Panc1 (cell line): ENCODE results near the gene NUDT7. TPM values are rescaled to one million over a fixed set of nuclear protein-coding genes. Genes with fewer than 3 reads are reported as not detected.

Experiments used
- ATAC-seq: fragments of 200-7000 bp; cut with Tn5 transposase; 2 replicates; pipeline ENCODE4 v1.9.1; 2020; ENCODE audit warnings: mild to moderate bottlenecking, moderate library complexity
- BruUV-seq: library from RNA; stranded (reverse); fragments of 400-500 nt; replicated peaks from 2 replicates; lab custom pipeline; 2021; lab: Mats Ljungman, UMichigan
- CTCF ChIA-PET: fragments of 300-600 bp; sonication (Branson Sonifier 250); formaldehyde crosslinking; loops from one replicate; lab custom pipeline; 2022; ENCODE audit warnings: antibody characterized with exemption; lab: Charles Lee
- POLR2A ChIA-PET: fragments of 300-600 bp; sonication (Branson Sonifier 250); formaldehyde crosslinking; loops from one replicate; lab custom pipeline; 2022; ENCODE audit warnings: antibody characterized with exemption; lab: Charles Lee
- DNase-seq: peaks from one replicate; pipeline ENCODE4 v3.0.0-alpha.2; 2010; ENCODE audit warnings: low read depth, low spot score
- H3K27ac ChIP-seq: 2 replicates; pipeline ENCODE4 v1.5.1; 2011; ENCODE audit warnings: mild to moderate bottlenecking, low read length, inconsistent platforms
- H3K27me3 ChIP-seq: fragments of 200-500 bp; sonication (Bioruptor generic); 2 replicates; pipeline ENCODE4 v1.6.0; 2014; ENCODE audit warnings: low read length, inconsistent platforms; ENCODE audit not compliant: control insufficient read depth, insufficient read depth
- H3K36me3 ChIP-seq: fragments of 200-500 bp; sonication (Bioruptor generic); 2 replicates; pipeline ENCODE4 v1.5.1; 2014; ENCODE audit warnings: inconsistent platforms, mild to moderate bottlenecking, low read length, moderate library complexity; ENCODE audit not compliant: control insufficient read depth, insufficient read depth
- H3K4me1 ChIP-seq: 2 replicates; pipeline ENCODE4 v1.5.1; 2011; ENCODE audit warnings: inconsistent platforms, mild to moderate bottlenecking, low read length, moderate library complexity; ENCODE audit not compliant: control insufficient read depth, insufficient read depth
- H3K4me3 ChIP-seq, 2 experiments: 2 replicates each; pipeline ENCODE4 v1.5.1; 2011 to 2012; ENCODE audit warnings: low read depth in 2 of 2, low read length in 2 of 2, mild to moderate bottlenecking in 2 of 2, inconsistent platforms in 1 of 2, moderate library complexity in 1 of 2
- H3K9me3 ChIP-seq: fragments of 200-500 bp; sonication (Bioruptor generic); 2 replicates; pipeline ENCODE4 v1.5.1; 2014; ENCODE audit warnings: low read depth, mild to moderate bottlenecking, inconsistent platforms, low read length, moderate library complexity; ENCODE audit not compliant: control insufficient read depth, insufficient read depth
- POLR2AphosphoS5 ChIP-seq: IDR thresholded peaks from 2 replicates; pipeline ENCODE4 v1.6.1; 2012; ENCODE audit warnings: mild to moderate bottlenecking, low read depth, low read length, moderate library complexity
- SIN3A ChIP-seq: IDR thresholded peaks from 2 replicates; pipeline ENCODE4 v1.6.1; 2012; ENCODE audit warnings: low read depth, mild to moderate bottlenecking, low read length, moderate library complexity, borderline replicate concordance; ENCODE audit not compliant: insufficient read depth
- TCF7L2 ChIP-seq: IDR thresholded peaks from 2 replicates; pipeline ENCODE4 v1.6.1; 2011; ENCODE audit warnings: mild to moderate bottlenecking, low read depth, low read length, inconsistent platforms
- in situ Hi-C: cut with HindIII; loops from 2 replicates; pipeline ENCODE4 v1.10.0; 2016; ENCODE audit warnings: low sequenced_read_pairs, low pct_unique_long_range_greater_than_20kb
- intact Hi-C: fragments of 100-400 bp; cut with micrococcal nuclease; formaldehyde crosslinking; loops from one replicate; pipeline ENCODE4 v1.10.0; 2022; ENCODE audit not compliant: unreplicated experiment
- total RNA-seq: library from RNA; stranded (reverse); gene quantifications from one replicate; pipeline ENCODE4 v1.2.1, GENCODE V29; 2021; ENCODE audit not compliant: unreplicated experiment
- TF ChIP-seq, protein P1 (sequence below), 2 experiments: IDR thresholded peaks; 2 replicates each; pipeline ENCODE4 v1.6.1; 2011 to 2012; ENCODE audit warnings: low read depth in 2 of 2, control low read depth in 1 of 2, low read length in 1 of 2, mild to moderate bottlenecking in 1 of 2, moderate library complexity in 1 of 2; ENCODE audit not compliant: insufficient read depth in 1 of 2
- TF ChIP-seq, protein P2 (sequence below): fragments of 450-650 bp; IDR thresholded peaks from 2 replicates; pipeline ENCODE4 v1.5.1; 2017; ENCODE audit warnings: mild to moderate bottlenecking

The NUDT7 gene
- total RNA-seq, 1 experiment from 2014 or later: 4.7 TPM

DNA sequence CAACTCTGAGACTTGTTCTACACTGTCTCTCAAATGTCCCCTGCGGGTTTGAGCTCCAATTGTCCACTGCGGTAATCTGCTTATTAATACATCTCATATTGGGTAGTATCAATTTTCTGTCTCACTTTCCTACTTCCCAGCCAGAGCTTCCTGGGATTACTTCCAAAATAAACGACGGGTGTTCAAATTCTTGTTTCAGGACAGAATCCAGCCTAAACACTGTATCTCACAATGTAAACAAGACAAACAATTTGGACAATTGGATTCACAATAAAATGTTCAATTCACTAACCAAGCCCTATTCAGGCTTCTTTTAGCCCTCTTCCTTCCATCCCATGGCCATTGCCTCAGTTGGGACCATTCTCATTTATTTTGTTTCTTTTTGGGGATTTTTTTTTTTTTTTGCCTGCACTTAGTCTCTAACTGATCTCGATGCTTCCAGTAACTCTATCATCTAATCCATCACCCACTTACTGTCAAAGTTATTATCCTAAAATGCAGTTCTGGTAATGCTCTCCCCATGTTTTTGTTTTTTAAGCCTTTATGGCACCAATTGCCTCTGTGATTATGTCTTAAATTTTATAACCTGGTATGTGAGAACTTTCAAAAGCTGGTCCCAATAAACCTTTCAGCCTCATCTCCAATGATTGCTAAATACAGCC, 64.0 kb downstream of the NUDT7 start:
- in situ Hi-C loops (no loop called here), intact Hi-C loops (no loop called here)
- no TSS peak for BruUV-seq
- Histone ChIP-seq H3K36me3 (no peaks in the 10 kb centered on the region), H3K27me3 (peaks cover 5% of the 10 kb centered on the region), H3K4me1 (no peaks in the 10 kb centered on the region), H3K4me3 (no peak overlapping the region), H3K9me3 (no peaks in the 10 kb centered on the region), H3K27ac (no peak overlapping the region)
- ChIA-PET POLR2A (no interaction called here), CTCF (no interaction called here)
- DNase-seq: no peak
- no peak for ATAC-seq
- TF ChIP-seq TCF7L2: no peak
- TF ChIP-seq SIN3A: no peak
- TF ChIP-seq, protein P1, sequence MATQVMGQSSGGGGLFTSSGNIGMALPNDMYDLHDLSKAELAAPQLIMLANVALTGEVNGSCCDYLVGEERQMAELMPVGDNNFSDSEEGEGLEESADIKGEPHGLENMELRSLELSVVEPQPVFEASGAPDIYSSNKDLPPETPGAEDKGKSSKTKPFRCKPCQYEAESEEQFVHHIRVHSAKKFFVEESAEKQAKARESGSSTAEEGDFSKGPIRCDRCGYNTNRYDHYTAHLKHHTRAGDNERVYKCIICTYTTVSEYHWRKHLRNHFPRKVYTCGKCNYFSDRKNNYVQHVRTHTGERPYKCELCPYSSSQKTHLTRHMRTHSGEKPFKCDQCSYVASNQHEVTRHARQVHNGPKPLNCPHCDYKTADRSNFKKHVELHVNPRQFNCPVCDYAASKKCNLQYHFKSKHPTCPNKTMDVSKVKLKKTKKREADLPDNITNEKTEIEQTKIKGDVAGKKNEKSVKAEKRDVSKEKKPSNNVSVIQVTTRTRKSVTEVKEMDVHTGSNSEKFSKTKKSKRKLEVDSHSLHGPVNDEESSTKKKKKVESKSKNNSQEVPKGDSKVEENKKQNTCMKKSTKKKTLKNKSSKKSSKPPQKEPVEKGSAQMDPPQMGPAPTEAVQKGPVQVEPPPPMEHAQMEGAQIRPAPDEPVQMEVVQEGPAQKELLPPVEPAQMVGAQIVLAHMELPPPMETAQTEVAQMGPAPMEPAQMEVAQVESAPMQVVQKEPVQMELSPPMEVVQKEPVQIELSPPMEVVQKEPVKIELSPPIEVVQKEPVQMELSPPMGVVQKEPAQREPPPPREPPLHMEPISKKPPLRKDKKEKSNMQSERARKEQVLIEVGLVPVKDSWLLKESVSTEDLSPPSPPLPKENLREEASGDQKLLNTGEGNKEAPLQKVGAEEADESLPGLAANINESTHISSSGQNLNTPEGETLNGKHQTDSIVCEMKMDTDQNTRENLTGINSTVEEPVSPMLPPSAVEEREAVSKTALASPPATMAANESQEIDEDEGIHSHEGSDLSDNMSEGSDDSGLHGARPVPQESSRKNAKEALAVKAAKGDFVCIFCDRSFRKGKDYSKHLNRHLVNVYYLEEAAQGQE (IDR thresholded peaks at IDR 0.05; ENCODE audit: insufficient read depth in 1 of 2, low read depth in 2 of 2, low read length in 1 of 2): no peak
- TF ChIP-seq POLR2AphosphoS5: no peak
- TF ChIP-seq, protein P2, sequence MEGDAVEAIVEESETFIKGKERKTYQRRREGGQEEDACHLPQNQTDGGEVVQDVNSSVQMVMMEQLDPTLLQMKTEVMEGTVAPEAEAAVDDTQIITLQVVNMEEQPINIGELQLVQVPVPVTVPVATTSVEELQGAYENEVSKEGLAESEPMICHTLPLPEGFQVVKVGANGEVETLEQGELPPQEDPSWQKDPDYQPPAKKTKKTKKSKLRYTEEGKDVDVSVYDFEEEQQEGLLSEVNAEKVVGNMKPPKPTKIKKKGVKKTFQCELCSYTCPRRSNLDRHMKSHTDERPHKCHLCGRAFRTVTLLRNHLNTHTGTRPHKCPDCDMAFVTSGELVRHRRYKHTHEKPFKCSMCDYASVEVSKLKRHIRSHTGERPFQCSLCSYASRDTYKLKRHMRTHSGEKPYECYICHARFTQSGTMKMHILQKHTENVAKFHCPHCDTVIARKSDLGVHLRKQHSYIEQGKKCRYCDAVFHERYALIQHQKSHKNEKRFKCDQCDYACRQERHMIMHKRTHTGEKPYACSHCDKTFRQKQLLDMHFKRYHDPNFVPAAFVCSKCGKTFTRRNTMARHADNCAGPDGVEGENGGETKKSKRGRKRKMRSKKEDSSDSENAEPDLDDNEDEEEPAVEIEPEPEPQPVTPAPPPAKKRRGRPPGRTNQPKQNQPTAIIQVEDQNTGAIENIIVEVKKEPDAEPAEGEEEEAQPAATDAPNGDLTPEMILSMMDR: no peak

DNA sequence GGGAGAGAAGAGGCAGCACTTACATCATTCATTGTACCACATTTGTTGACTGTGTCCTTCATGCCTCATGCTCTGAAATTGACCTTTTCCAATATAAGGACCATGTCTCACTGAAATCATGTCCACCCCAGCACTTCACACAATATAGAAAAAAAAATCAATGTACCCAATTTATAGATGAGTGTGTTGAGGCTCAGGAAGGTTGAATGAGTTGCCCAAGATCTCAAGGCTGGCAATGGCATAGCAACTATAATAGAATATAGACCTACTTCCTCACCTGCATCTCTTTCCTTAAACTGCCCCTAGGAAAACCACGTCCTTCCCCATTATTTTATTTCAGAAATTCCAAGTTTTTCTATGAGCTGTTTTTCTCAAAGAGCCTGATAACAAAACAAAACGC, 65.1 kb downstream of the NUDT7 start:
- CTCF ChIA-PET: no interaction called here
- H3K9me3 ChIP-seq: no peaks in the 10 kb centered on the region
- H3K4me3 ChIP-seq: no peak overlapping the region
- intact Hi-C loops: no loop called here
- H3K27ac ChIP-seq: no peak overlapping the region
- ATAC-seq (no peak), DNase-seq (no peak)
- POLR2A ChIA-PET: no interaction called here
- peaks cover 10% of the 10 kb centered on the region for H3K27me3 ChIP-seq
- no peak for TF ChIP-seq SIN3A
- TF ChIP-seq POLR2AphosphoS5: no peak
- BruUV-seq: no TSS peak
- H3K4me1 ChIP-seq: no peaks in the 10 kb centered on the region
- in situ Hi-C loops: no loop called here
- H3K36me3 ChIP-seq: no peaks in the 10 kb centered on the region
